Measurements from ENCODE around the gene SERPING1. TPM values are rescaled to one million over a fixed set of nuclear protein-coding genes. Genes with fewer than 3 reads are reported as not detected.

Gene SERPING1
- total RNA-seq, 1 donor = 10.8 TPM

DNA sequence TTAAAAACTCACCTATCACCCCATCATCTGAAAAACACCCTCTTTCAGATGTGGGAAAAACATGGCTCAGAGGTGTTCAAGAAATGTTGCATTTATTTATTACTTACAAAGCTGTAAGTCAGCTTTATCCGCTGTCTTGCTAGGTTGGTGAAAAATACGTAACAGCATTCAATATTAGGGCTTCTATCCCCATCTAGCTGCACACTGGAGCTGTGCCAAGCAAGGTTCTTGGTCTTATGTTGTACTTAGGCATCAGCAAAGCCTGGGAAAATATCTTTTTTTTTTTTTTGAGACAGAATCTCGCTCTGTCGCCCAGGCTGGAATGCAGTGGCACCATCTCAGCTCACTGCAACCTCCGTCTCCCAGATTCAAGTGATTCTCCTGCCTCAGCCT lies 7.5 kb downstream of the SERPING1 start:
- no peak for TF ChIP-seq CTCF (IDR thresholded peaks at IDR 0.05; ENCODE audit: insufficient read depth, low read depth, low read length)
- DNase-seq (ENCODE audit: low read depth) = no peak
- H3K4me3 ChIP-seq (ENCODE audit: low read depth, low read length) = no peak overlapping the region

DNA sequence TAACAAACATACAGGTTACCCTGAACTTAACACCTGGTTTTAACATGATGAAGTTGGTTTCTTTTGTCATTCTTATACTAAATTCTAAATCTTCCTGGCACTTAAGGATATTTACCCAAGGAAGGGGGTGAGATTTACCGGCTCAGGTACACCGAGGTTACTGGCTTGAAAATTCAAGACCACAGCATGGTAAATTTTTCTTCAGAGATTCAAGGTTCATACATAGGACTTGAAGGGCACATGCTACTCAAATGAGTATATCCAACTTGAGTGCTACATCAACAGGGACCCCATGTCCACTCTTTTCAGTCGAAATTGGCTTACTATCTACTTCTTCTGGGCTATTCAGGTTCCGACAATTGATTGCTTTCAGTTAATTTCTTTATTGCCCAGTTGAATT lies 12.7 kb downstream of the SERPING1 start:
- H3K4me3 ChIP-seq (ENCODE audit: low read depth, low read length) = no peak overlapping the region

GRCh38 chr11:57614234-57614772 lies 16.8 kb downstream of the SERPING1 start:
- H3K4me3 ChIP-seq (ENCODE audit: low read depth, low read length) = no peak overlapping the region
- no peak for TF ChIP-seq CTCF (IDR thresholded peaks at IDR 0.05; ENCODE audit: insufficient read depth, low read depth, low read length)
- no peak for DNase-seq (ENCODE audit: low read depth)

More for the DNA sequence above, 12.7 kb downstream of the SERPING1 start:
- TF ChIP-seq CTCF (IDR thresholded peaks at IDR 0.05; ENCODE audit: insufficient read depth, low read depth, low read length) = no peak
- no peak for DNase-seq (ENCODE audit: low read depth)

GRCh38 chr11:57615308-57615707 lies 17.8 kb downstream of the SERPING1 start:
- no peak overlapping the region for H3K4me3 ChIP-seq (ENCODE audit: low read depth, low read length)
- no peak for TF ChIP-seq CTCF (IDR thresholded peaks at IDR 0.05; ENCODE audit: insufficient read depth, low read depth, low read length)
- DNase-seq (ENCODE audit: low read depth) = no peak

- no peak overlapping the region for H3K4me3 ChIP-seq (ENCODE audit: low read depth, low read length)
- no peak for DNase-seq (ENCODE audit: low read depth)
- no peak for TF ChIP-seq CTCF (IDR thresholded peaks at IDR 0.05; ENCODE audit: insufficient read depth, low read depth, low read length)
These were observed 19.1 kb downstream of the SERPING1 start for GRCh38 chr11:57616595-57616994.

DNA sequence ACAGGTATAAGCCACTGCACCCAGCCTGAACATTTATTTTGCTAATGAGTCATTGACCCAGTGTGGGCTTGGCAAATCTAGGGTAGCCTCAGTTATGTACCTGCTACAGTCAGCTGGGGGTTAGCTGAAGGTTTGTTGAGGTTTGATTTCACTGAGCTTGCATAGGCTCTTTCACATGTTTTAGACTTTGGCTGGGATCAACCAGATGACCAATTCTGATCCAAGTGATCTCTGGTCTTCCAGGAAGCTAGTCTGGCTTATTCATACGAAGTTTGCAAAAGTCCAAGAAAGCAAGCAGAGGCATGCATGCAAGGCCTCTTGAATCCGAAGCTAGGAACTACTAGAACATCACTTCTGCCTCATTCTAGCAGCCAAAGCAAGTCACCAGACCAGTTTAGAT lies 21.0 kb downstream of the SERPING1 start:
- no peak for DNase-seq (ENCODE audit: low read depth)
- H3K4me3 ChIP-seq (ENCODE audit: low read depth, low read length) = no peak overlapping the region
- no peak for TF ChIP-seq CTCF (IDR thresholded peaks at IDR 0.05; ENCODE audit: insufficient read depth, low read depth, low read length)

DNA sequence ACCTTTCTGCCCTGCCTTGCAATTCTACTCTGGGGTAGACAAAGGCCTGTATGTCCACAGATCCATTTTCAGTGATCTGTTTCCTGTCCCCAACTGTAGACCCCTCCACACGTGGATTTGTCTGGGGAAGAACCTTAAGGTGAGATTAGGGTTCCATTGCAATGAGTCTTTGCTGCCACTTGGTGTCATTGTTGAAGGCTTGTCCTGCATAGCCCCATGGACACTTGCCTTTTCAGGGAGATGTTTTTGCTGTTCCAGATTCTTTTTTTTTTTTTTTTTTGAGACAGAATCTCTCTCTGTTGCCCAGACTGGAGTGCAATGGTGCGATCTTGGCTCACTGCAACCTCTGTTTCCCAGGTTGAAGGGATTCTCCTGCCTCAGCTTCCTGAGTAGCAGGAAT lies 21.8 kb downstream of the SERPING1 start:
- no peak for TF ChIP-seq CTCF (IDR thresholded peaks at IDR 0.05; ENCODE audit: insufficient read depth, low read depth, low read length)
- DNase-seq (ENCODE audit: low read depth) = no peak
- H3K4me3 ChIP-seq (ENCODE audit: low read depth, low read length) = no peak overlapping the region
